KMS-11 (cell line): ENCODE results near the gene E4F1.

Experiments
- H2AFZ ChIP-seq: fragments of 200-600 bp; sonication (generic); 2 replicates; pipeline ENCODE4 v1.6.1; 2016; ENCODE audit warnings: antibody characterized with exemption, mixed run types, low read depth
- H3K27ac ChIP-seq: fragments of 200-600 bp; sonication (generic); 2 replicates; pipeline ENCODE4 v1.6.1; 2016; ENCODE audit warnings: mild to moderate bottlenecking, mixed run types
- H3K27me3 ChIP-seq: fragments of 200-600 bp; sonication (generic); 2 replicates; pipeline ENCODE4 v1.6.1; 2017; ENCODE audit warnings: mild to moderate bottlenecking, low read depth, mixed run types, moderate library complexity; ENCODE audit not compliant: insufficient read depth
- H3K36me3 ChIP-seq: fragments of 200-600 bp; sonication (generic); 2 replicates; pipeline ENCODE4 v1.6.1; 2017; ENCODE audit warnings: mild to moderate bottlenecking, mixed run types; ENCODE audit not compliant: insufficient read depth
- H3K4me1 ChIP-seq: fragments of 200-600 bp; sonication (generic); 2 replicates; pipeline ENCODE4 v1.6.1; 2016; ENCODE audit warnings: mild to moderate bottlenecking, low read depth, mixed run types; ENCODE audit not compliant: poor library complexity, severe bottlenecking
- H3K4me2 ChIP-seq: fragments of 200-600 bp; sonication (generic); 2 replicates; pipeline ENCODE4 v1.7.0; 2016; ENCODE audit warnings: mild to moderate bottlenecking, mixed run types
- H3K4me3 ChIP-seq: fragments of 200-600 bp; sonication (generic); IDR thresholded peaks from 2 replicates; pipeline ENCODE4 v1.6.1; 2017; ENCODE audit warnings: low read depth, low read length, mixed read lengths; ENCODE audit not compliant: insufficient read depth
- H3K79me2 ChIP-seq: fragments of 200-600 bp; sonication (generic); 2 replicates; pipeline ENCODE4 v1.6.1; 2016; ENCODE audit warnings: low read depth, mixed run types; ENCODE audit not compliant: insufficient read depth
- H3K9ac ChIP-seq: fragments of 200-600 bp; sonication (generic); 2 replicates; pipeline ENCODE4 v1.6.1; 2016; ENCODE audit warnings: mild to moderate bottlenecking, mixed run types
- H4K20me1 ChIP-seq: fragments of 200-600 bp; sonication (generic); 2 replicates; pipeline ENCODE4 v1.6.1; 2016; ENCODE audit warnings: mild to moderate bottlenecking, mixed run types; ENCODE audit not compliant: insufficient read depth
- CTCF ChIP-seq: fragments of 200-600 bp; sonication (generic); conservative IDR thresholded peaks from 2 replicates; pipeline ENCODE4 v1.6.1; 2017; ENCODE audit warnings: low read depth, mild to moderate bottlenecking, antibody characterized with exemption, low read length, moderate library complexity, mixed read lengths

E4F1 gene

GRCh38 chr16:2181952-2182351 is 41.4 kb upstream of the E4F1 start:
- Histone ChIP-seq H3K27me3 (peaks cover 21% of the 10 kb centered on the region), H3K27ac (no peak overlapping the region), H3K4me2 (no peak overlapping the region), H3K79me2 (no peaks in the 10 kb centered on the region), H3K4me3 (no peak overlapping the region), H3K36me3 (no peaks in the 10 kb centered on the region), H4K20me1 (no peaks in the 10 kb centered on the region), H3K4me1 (no peaks in the 10 kb centered on the region), H3K9ac (no peak overlapping the region), H2AFZ (no peak overlapping the region)
- TF ChIP-seq CTCF: no peak

GRCh38 chr16:2183671-2184070 is 39.7 kb upstream of the E4F1 start:
- no peak overlapping the region for H3K9ac ChIP-seq
- H3K27ac ChIP-seq: no peak overlapping the region
- no peaks in the 10 kb centered on the region for H3K36me3 ChIP-seq
- peaks cover 21% of the 10 kb centered on the region for H3K27me3 ChIP-seq
- no peak overlapping the region for H3K4me2 ChIP-seq
- no peak overlapping the region for H2AFZ ChIP-seq
- TF ChIP-seq CTCF: no peak
- no peaks in the 10 kb centered on the region for H4K20me1 ChIP-seq
- H3K79me2 ChIP-seq: no peaks in the 10 kb centered on the region
- H3K4me3 ChIP-seq: no peak overlapping the region
- H3K4me1 ChIP-seq: no peaks in the 10 kb centered on the region

- no peak overlapping the region for H3K4me2 ChIP-seq
- no peaks in the 10 kb centered on the region for H3K36me3 ChIP-seq
- peaks cover 21% of the 10 kb centered on the region for H3K27me3 ChIP-seq
- no peak for TF ChIP-seq CTCF
- no peak overlapping the region for H3K4me3 ChIP-seq
- no peaks in the 10 kb centered on the region for H3K79me2 ChIP-seq
- H2AFZ ChIP-seq: no peak overlapping the region
- H3K27ac ChIP-seq: no peak overlapping the region
- no peaks in the 10 kb centered on the region for H4K20me1 ChIP-seq
- H3K9ac ChIP-seq: no peak overlapping the region
- H3K4me1 ChIP-seq: no peaks in the 10 kb centered on the region
Measured at GRCh38 chr16:2184346-2184745, 39.0 kb upstream of the E4F1 start.

- Histone ChIP-seq H3K4me1 (no peaks in the 10 kb centered on the region), H3K79me2 (no peaks in the 10 kb centered on the region), H3K4me3 (no peak overlapping the region), H3K27ac (no peak overlapping the region), H3K36me3 (no peaks in the 10 kb centered on the region), H4K20me1 (no peaks in the 10 kb centered on the region), H2AFZ (no peak overlapping the region), H3K9ac (no peak overlapping the region), H3K4me2 (no peak overlapping the region), H3K27me3 (peaks cover 21% of the 10 kb centered on the region)
- no peak for TF ChIP-seq CTCF
Measured at GRCh38 chr16:2184962-2185361, 38.4 kb upstream of the E4F1 start.
